HG02610 (cell line): ENCODE results near the gene PRSS23.

Experiments used
- ATAC-seq: cut with Tn5 transposase; IDR thresholded peaks from one replicate; pipeline ENCODE4 v1.9.1; 2021; ENCODE audit warnings: mild to moderate bottlenecking, moderate library complexity; ENCODE audit not compliant: unreplicated experiment

The PRSS23 gene

GRCh38 chr11:86790195-86790725, 10.1 kb upstream of the PRSS23 start:
- no peak for ATAC-seq

- no peak for ATAC-seq
Measured at GRCh38 chr11:86790867-86791849, 9.2 kb upstream of the PRSS23 start.

- no peak for ATAC-seq
Measured at GRCh38 chr11:86792150-86792549, 8.2 kb upstream of the PRSS23 start.

- ATAC-seq: no peak
Measured at GRCh38 chr11:86793307-86793706, 7.0 kb upstream of the PRSS23 start.

DNA sequence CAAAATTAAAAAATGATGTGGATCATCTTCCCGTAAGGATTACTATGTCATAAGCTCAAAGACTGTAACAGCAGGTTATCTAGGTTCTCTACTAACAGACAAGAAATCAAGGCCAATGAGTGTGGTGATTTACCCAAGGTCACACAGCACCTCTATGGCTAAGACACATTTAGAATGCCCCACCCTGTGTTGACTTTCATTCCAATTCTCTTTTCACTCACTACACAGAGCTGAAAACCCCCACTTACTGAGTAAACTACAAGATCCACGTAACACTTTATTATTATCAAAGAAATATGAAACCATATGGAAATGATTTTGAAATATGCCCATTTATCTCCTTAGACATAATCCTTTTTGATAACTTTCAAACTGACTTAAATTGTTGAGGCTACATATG, 4.8 kb upstream of the PRSS23 start:
- no peak for ATAC-seq

- ATAC-seq: no peak
Measured at GRCh38 chr11:86795949-86796348, 4.4 kb upstream of the PRSS23 start.

- no peak for ATAC-seq
Measured at GRCh38 chr11:86797133-86797532, 3.2 kb upstream of the PRSS23 start.

DNA sequence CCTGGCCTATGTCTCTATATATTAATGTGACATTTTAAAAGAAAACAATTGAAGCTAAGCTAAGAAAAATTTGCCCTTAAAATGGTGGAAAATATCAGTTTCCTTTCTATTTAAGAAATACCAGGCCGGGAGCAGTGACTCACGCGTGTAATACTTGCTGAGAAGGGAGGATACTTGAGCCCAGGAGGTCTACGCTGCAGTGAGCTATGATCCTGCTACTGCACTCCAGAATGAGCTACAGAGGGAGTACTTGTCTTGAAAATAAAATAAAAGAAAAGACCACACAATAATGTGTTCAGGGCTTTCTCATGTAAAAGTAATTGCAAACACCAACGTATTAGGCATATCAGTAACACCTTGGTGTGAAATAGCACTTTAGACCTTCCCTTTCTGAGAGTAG, 1.4 kb upstream of the PRSS23 start:
- ATAC-seq: no peak

GRCh38 chr11:86799680-86800075, 664 bp upstream of the PRSS23 start:
- no peak for ATAC-seq

- no peak for ATAC-seq
Measured at GRCh38 chr11:86800960-86801272, 574 bp downstream of the PRSS23 start.

- ATAC-seq: no peak
Measured at GRCh38 chr11:86801364-86801763, 1.0 kb downstream of the PRSS23 start.

GRCh38 chr11:86802146-86802545, 1.8 kb downstream of the PRSS23 start:
- ATAC-seq: no peak

DNA sequence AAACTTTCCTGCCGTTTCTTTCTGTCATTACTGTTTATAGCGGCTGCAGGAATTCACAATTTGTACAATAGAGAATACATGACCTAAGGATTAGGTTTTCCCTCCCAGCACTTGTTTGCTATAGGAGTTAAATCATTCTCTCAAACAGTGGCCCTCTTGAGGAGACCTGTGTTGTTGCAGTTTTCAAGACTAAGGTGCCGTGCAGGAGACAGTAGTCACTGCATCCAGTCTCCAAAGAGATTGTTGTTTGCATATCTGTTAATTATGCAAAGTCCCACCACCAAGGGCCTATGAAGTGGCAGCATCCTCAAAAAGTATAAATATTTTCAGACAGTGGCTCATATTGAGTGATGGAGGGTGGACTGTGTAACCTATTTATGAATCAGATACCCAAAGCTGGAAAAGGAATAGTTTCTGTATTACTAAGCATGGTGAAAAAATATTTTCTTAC, 2.3 kb downstream of the PRSS23 start:
- ATAC-seq: no peak

DNA sequence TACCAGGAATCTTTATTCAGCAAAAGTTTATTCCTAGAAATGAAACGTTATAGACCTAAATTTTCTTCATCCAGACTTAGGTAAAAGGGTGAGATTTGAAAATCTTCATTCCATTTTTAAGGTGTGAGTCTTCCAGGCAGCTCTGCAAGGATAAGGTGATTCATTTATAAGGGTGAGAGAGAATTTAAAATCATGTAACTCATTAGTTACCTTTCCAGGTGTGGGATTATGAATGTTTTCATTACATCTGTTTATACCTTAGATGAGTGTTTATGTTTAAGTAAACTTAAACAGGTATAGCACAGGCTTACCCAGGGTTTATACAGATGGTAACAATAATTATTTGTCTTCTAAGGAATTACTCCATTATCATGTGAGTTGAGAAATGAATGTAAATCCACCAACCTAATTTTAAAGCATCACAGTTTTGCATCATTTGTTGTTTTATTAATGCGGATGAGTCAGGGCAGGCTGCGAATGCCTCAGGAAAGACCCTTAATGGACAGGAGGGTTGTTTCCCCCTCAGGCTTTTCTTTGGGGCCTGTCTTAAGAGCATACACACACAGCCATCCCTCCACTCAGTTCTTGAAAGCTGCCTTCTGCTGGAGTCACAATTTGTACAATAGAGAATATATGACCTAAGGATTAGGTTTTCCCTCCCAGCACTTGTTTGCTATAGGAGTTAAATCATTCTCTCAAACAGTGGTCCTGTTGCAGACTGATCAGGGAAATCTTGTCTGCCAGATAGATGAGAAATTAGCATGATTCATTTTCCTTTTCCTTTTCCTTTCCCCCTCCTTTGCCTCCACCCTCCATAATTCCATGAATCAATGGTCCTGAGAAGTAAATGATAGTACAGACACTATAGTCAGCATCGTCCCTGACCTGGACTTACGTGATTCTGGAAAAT, 3.0 kb downstream of the PRSS23 start:
- no peak for ATAC-seq

DNA sequence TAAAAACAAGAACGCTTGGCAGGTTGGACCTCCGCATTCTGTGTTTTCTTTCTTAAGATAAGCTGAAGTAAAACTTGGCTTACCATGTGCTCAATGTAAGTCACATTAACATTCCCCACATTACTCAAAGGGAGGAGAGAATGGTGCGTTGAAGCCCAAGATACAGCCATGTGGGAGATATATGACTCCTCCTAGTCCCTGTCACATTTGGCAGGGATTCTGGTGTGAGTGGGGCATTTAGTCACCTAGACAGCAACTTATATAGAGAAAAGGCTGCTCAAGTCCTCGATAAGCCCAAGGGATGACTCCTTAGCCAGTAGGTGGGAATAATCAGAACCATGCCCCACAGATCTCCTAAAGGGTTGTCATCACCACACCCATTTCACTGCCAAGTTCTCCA, 4.6 kb downstream of the PRSS23 start:
- ATAC-seq: no peak

- peak; percentile 98 for ATAC-seq
Measured at GRCh38 chr11:86805873-86806310, 5.5 kb downstream of the PRSS23 start.

GRCh38 chr11:86806903-86807302, 6.6 kb downstream of the PRSS23 start:
- ATAC-seq: no peak

- ATAC-seq: no peak
Measured at GRCh38 chr11:86807360-86807759, 7.0 kb downstream of the PRSS23 start.

DNA sequence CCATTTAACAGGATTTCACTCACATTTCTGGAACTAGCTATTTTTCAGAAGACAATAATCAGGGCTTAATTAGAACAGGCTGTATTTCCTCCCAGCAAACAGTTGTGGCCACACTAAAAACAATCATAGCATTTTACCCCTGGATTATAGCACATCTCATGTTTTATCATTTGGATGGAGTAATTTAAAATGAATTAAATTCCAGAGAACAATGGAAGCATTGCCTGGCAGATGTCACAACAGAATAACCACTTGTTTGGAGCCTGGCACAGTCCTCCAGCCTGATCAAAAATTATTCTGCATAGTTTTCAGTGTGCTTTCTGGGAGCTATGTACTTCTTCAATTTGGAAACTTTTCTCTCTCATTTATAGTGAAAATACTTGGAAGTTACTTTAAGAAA, 9.2 kb downstream of the PRSS23 start:
- ATAC-seq: no peak

DNA sequence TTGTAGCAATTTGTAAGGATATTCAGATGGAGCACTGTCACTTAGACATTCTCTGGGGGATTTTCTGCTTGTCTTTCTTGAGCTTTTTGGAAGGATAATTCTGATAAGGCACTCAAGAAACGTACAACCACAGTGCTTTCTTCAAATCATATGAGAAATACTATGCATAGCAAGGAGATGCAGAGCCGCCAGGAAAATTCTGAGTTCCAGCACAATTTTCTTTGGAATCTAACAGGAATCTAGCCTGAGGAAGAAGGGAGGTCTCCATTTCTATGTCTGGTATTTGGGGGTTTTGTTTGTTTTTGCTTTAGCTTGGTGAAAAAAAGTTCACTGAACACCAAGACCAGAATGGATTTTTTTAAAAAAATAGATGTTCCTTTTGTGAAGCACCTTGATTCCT, 9.9 kb downstream of the PRSS23 start:
- ATAC-seq: no peak

DNA sequence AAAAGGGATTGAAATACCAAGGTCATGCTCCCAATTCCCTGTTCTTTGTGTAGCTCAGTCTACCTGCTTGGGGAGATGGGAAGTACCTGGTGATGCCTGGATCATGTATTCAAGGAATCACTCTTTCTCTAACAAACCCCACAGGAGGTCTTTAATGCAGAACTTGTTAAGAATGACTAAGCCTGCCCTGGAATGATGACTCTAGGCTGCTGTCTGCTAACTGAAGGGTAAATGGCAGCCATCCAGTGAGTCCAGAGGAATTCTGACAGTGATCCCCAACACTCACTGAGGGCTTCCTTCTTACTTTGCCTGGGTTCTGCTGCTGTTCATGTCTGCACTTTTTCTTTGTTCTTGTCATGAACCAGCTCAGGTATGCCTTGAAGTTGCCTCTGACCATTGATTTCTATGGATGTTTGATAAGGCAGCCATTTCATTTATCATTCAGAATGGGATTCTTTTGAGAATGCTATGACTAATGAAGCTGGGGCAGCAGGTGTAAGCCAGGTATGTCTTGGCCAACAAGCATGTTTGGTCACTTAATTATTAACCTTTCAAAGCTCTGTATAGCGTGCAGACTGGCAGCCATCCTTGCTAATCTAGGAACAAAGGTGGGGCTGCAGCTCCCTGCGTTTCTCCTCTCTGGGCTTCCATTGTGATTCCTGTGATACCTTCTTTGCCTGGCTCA, 11.4 kb downstream of the PRSS23 start:
- no peak for ATAC-seq
